Measurements from ENCODE around the gene ACSS1.

Gene ACSS1

DNA sequence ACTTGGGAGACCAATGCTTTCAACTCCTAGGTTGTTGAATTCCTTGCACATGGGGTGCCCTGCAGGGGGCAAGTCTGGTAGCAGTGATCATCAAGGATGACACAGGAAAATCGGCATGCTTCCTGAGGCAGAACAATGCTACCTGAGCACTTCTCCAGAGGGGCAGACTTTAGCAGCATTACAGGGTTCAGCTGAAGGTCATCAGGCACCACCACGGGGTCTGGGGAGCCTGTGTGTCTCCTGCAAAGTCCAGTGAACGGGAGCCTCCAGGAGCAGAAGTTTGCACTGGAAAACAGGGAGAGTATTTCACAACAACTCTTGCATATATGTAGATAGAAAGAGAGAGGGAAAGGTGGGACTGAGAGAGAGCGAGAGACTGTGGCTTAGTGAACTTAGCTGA, 13.8 kb upstream of the ACSS1 start:
- no peak for DNase-seq (ENCODE audit: low read depth)
- TF ChIP-seq, protein P1, sequence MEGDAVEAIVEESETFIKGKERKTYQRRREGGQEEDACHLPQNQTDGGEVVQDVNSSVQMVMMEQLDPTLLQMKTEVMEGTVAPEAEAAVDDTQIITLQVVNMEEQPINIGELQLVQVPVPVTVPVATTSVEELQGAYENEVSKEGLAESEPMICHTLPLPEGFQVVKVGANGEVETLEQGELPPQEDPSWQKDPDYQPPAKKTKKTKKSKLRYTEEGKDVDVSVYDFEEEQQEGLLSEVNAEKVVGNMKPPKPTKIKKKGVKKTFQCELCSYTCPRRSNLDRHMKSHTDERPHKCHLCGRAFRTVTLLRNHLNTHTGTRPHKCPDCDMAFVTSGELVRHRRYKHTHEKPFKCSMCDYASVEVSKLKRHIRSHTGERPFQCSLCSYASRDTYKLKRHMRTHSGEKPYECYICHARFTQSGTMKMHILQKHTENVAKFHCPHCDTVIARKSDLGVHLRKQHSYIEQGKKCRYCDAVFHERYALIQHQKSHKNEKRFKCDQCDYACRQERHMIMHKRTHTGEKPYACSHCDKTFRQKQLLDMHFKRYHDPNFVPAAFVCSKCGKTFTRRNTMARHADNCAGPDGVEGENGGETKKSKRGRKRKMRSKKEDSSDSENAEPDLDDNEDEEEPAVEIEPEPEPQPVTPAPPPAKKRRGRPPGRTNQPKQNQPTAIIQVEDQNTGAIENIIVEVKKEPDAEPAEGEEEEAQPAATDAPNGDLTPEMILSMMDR (conservative IDR thresholded peaks at IDR 0.05; ENCODE audit: low read depth, low read length): no peak
- H3K4me3 ChIP-seq (ENCODE audit: low read depth, low read length): no peak overlapping the region

- DNase-seq (ENCODE audit: low read depth): no peak
- no peak overlapping the region for H3K4me3 ChIP-seq (ENCODE audit: low read depth, low read length)
- TF ChIP-seq, protein P1 (conservative IDR thresholded peaks at IDR 0.05; ENCODE audit: low read depth, low read length): no peak
Measured at GRCh38 chr20:25070821-25071473, 13.0 kb upstream of the ACSS1 start.

DNA sequence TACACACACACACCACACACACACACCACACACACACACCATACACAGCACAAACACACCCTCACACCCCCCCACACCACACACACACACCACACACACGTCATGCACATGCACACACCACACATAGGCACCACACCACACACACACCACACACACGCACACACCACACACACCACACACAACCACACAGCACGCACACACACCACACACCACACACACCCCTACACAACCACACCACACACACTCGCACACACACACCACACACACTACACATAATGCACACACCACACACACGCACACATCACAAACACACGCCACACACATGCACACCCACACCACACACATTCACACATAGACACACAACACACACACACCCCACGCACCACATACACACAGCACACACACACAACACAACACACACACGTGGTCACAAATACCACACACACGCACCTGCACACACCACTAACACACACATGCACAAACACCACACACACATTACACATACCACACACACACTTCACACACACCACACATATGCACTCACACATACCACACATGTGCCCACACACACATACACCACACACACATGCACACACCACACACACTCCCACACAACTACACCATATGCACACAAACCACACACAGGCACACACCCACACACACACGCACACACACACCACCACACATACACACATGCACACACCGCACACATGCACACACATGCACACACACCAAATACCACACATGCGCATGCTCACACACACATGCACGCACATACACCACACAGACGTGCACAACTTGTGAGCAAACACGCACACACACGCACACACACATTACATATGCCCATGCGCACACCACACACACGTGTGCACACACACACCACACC, 9.4 kb upstream of the ACSS1 start:
- no peak overlapping the region for H3K4me3 ChIP-seq (ENCODE audit: low read depth, low read length)
- DNase-seq (ENCODE audit: low read depth): no peak

GRCh38 chr20:25066386-25066785, 8.4 kb upstream of the ACSS1 start:
- no peak overlapping the region for H3K4me3 ChIP-seq (ENCODE audit: low read depth, low read length)
- TF ChIP-seq, protein P1 (conservative IDR thresholded peaks at IDR 0.05; ENCODE audit: low read depth, low read length): no peak
- no peak for DNase-seq (ENCODE audit: low read depth)

More for the DNA sequence above, 9.4 kb upstream of the ACSS1 start:
- TF ChIP-seq, protein P1 (conservative IDR thresholded peaks at IDR 0.05; ENCODE audit: low read depth, low read length): no peak

DNA sequence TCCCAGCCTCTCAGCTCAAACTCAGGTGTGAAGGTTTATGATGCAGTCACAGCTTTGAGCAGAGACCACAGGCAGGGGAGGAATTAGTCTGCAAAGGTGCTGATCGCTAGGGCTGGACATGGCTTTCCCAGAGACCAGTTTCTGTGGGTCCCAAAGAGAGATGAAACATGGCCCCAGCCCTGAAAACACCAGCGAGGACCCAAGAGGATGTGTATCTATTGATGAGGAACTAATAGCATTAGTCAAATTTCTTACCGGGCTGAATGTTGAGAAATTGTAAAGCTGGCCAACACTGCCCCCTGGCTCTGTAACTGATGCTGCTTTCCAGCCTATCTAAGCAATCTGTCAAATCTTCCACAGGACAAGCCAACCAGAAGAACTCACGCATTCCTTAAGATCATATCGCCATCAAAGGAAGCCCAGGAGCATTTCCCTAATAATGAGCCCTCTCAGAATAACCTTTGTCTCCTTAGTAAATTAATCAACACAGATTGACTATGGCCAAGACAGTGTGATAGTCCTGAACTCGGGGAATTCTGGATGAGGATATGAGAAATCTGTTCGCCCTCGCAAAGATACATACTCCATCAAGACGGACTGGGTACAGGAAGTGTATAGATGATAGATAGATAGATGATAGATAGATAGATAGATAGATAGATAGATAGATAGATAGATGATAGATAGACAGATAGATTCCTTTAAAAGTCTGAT, 7.8 kb upstream of the ACSS1 start:
- H3K4me3 ChIP-seq (ENCODE audit: low read depth, low read length): no peak overlapping the region
- TF ChIP-seq, protein P1 (conservative IDR thresholded peaks at IDR 0.05; ENCODE audit: low read depth, low read length): peak; percentile 87
- DNase-seq (ENCODE audit: low read depth): peak; percentile 82

GRCh38 chr20:25065072-25065624, 7.2 kb upstream of the ACSS1 start:
- DNase-seq (ENCODE audit: low read depth): no peak
- no peak overlapping the region for H3K4me3 ChIP-seq (ENCODE audit: low read depth, low read length)
- TF ChIP-seq, protein P1 (conservative IDR thresholded peaks at IDR 0.05; ENCODE audit: low read depth, low read length): no peak

Measured in choroid plexus epithelial cell (primary cell).